Endodermal cell (in vitro differentiated cells): ENCODE results near the gene SMPD3. TPM values are rescaled to one million over a fixed set of nuclear protein-coding genes. Genes with fewer than 3 reads are reported as not detected.
A peak's percentile ranks its signal among the peaks of the same experiment; 100 is the strongest.

Source experiments
- DNase-seq: peaks from one replicate; pipeline ENCODE4 v3.0.0-alpha.2; 2017
- H3K27ac ChIP-seq: 2 replicates; pipeline ENCODE4 v1.5.1; 2013; ENCODE audit warnings: mild to moderate bottlenecking, low read depth, low read length, moderate library complexity
- H3K27me3 ChIP-seq: 2 replicates; pipeline ENCODE4 v1.6.1; 2013; ENCODE audit warnings: mild to moderate bottlenecking, low read length, moderate library complexity; ENCODE audit not compliant: insufficient read depth, control insufficient read depth, poor library complexity, severe bottlenecking
- H3K36me3 ChIP-seq: 2 replicates; pipeline ENCODE4 v1.7.0; 2013; ENCODE audit warnings: mild to moderate bottlenecking, low read length, moderate library complexity; ENCODE audit not compliant: control insufficient read depth, insufficient read depth
- H3K4me1 ChIP-seq: one replicate; pipeline ENCODE4 v1.7.0; 2013; ENCODE audit warnings: low read length; ENCODE audit not compliant: control insufficient read depth, insufficient read depth
- H3K4me3 ChIP-seq: 2 replicates; pipeline ENCODE4 v1.5.1; 2013; ENCODE audit warnings: mild to moderate bottlenecking, low read length, moderate library complexity
- H3K9ac ChIP-seq: 2 replicates; pipeline ENCODE4 v1.6.1; 2013; ENCODE audit warnings: mild to moderate bottlenecking, low read length, moderate library complexity; ENCODE audit not compliant: poor library complexity, severe bottlenecking; ENCODE audit errors: extremely low read depth
- H3K9me3 ChIP-seq: 2 replicates; pipeline ENCODE4 v1.6.1; 2013; ENCODE audit warnings: mild to moderate bottlenecking, low read length, moderate library complexity; ENCODE audit not compliant: control insufficient read depth
- H3K27ac Mint-ChIP-seq: 2 replicates; pipeline ENCODE4 v1.8.0; 2020; ENCODE audit warnings: mixed read lengths
- H3K27me3 Mint-ChIP-seq: 2 replicates; pipeline ENCODE4 v1.8.0; 2021; ENCODE audit warnings: mild to moderate bottlenecking, mixed read lengths; ENCODE audit not compliant: insufficient read depth
- H3K36me3 Mint-ChIP-seq: 2 replicates; pipeline ENCODE4 v1.8.0; 2020; ENCODE audit warnings: low read depth, mixed read lengths
- H3K4me1 Mint-ChIP-seq: 2 replicates; pipeline ENCODE4 v1.8.0; 2020; ENCODE audit warnings: mixed read lengths
- H3K4me3 Mint-ChIP-seq: 2 replicates; pipeline ENCODE4 v1.8.0; 2020; ENCODE audit warnings: mild to moderate bottlenecking, moderate library complexity, mixed read lengths
- H3K9me3 Mint-ChIP-seq: 2 replicates; pipeline ENCODE4 v1.8.0; 2020; ENCODE audit warnings: mild to moderate bottlenecking, mixed read lengths
- CTCF ChIP-seq: fragments of 200-600 bp; sonication (generic); conservative IDR thresholded peaks from 2 replicates; pipeline ENCODE4 v1.5.0; 2021; ENCODE audit warnings: antibody characterized with exemption, mild to moderate bottlenecking
- WGBS, 2 experiments: methylation state at CpG; one replicate each; pipeline versions ENCODE4 v1.1.5 to v1.1.7; 2013; ENCODE audit warnings: missing lambda C conversion rate in 2 of 2, mixed read lengths in 1 of 2; ENCODE audit not compliant: insufficient coverage in 1 of 2, insufficient read length in 1 of 2; 5-methylcytosine and 5-hydroxymethylcytosine counted together
- total RNA-seq, 2 donors: library from RNA; stranded (reverse); fragmentation: NEBNext Ultra II Directional in 1 of 2; extraction: Animal tissue kit (Norgen Biotek cat#: 25700) in 1 of 2; gene quantifications; 2 replicates in 1 of 2; 3 replicates in 1 of 2; pipeline ENCODE4 v1.2.1, GENCODE V29; 2021

The SMPD3 gene
- total RNA-seq, 2 donors from 2014 or later = 0.07 TPM; not detected in 1

- no peak overlapping the region for H3K4me3 Mint-ChIP-seq
- peak; percentile 40 for DNase-seq
- Histone ChIP-seq H3K9me3 (no peaks in the 10 kb centered on the region), H3K4me3 (no peak overlapping the region), H3K27me3 (no peaks in the 10 kb centered on the region), H3K9ac (no peak overlapping the region), H3K36me3 (no peaks in the 10 kb centered on the region), H3K4me1 (no peaks in the 10 kb centered on the region), H3K27ac (no peak overlapping the region)
- no peak overlapping the region for H3K27ac Mint-ChIP-seq
- 78 to 88% methylated on average over 14 to 22 of the region's 22 CpGs for WGBS, 2 experiments
- no peak for TF ChIP-seq CTCF
- H3K27me3 Mint-ChIP-seq = no peaks in the 10 kb centered on the region
- peaks cover 4% of the 10 kb centered on the region for H3K4me1 Mint-ChIP-seq
- H3K9me3 Mint-ChIP-seq = no peaks in the 10 kb centered on the region
- no peaks in the 10 kb centered on the region for H3K36me3 Mint-ChIP-seq
These were observed 84.4 kb downstream of the SMPD3 start for GRCh38 chr16:68363658-68364521.

GRCh38 chr16:68362947-68363657 lies 85.2 kb downstream of the SMPD3 start:
- Mint-ChIP-seq H3K27me3 (no peaks in the 10 kb centered on the region), H3K9me3 (no peaks in the 10 kb centered on the region), H3K36me3 (peaks cover 2% of the 10 kb centered on the region), H3K4me1 (peaks cover 4% of the 10 kb centered on the region), H3K27ac (no peak overlapping the region), H3K4me3 (no peak overlapping the region)
- 87 to 100% methylated on average over 5 to 18 of the region's 18 CpGs for WGBS, 2 experiments
- Histone ChIP-seq H3K27ac (no peak overlapping the region), H3K9me3 (no peaks in the 10 kb centered on the region), H3K4me1 (no peaks in the 10 kb centered on the region), H3K27me3 (no peaks in the 10 kb centered on the region), H3K36me3 (peaks cover 5% of the 10 kb centered on the region), H3K4me3 (no peak overlapping the region), H3K9ac (no peak overlapping the region)
- DNase-seq = no peak
- no peak for TF ChIP-seq CTCF

- no peak overlapping the region for H3K4me3 ChIP-seq
- Mint-ChIP-seq H3K36me3 (peaks cover 2% of the 10 kb centered on the region), H3K4me3 (no peak overlapping the region), H3K4me1 (peaks cover 4% of the 10 kb centered on the region), H3K27me3 (no peaks in the 10 kb centered on the region), H3K9me3 (no peaks in the 10 kb centered on the region), H3K27ac (no peak overlapping the region)
- no peak overlapping the region for H3K27ac ChIP-seq
- no peak for TF ChIP-seq CTCF
- H3K27me3 ChIP-seq = no peaks in the 10 kb centered on the region
- 88 to 100% methylated on average over 6 to 8 of the region's 8 CpGs for WGBS, 2 experiments
- no peaks in the 10 kb centered on the region for H3K4me1 ChIP-seq
- peak; percentile 41 for DNase-seq
- no peaks in the 10 kb centered on the region for H3K9me3 ChIP-seq
- H3K36me3 ChIP-seq = peaks cover 9% of the 10 kb centered on the region
- no peak overlapping the region for H3K9ac ChIP-seq
These were observed 85.9 kb downstream of the SMPD3 start for GRCh38 chr16:68362262-68362913.
